Mesendoderm (in vitro differentiated cells): Measurements from ENCODE around the gene NTNG1.

Experiments used
- DNase-seq: peaks from one replicate; pipeline ENCODE4 v3.0.0; 2013
- H2AK5ac ChIP-seq: 2 replicates; pipeline ENCODE4 v1.6.1; 2013; ENCODE audit warnings: low read length, inconsistent platforms
- H2BK120ac ChIP-seq: 2 replicates; pipeline ENCODE4 v1.6.1; 2013; ENCODE audit warnings: low read depth, mild to moderate bottlenecking, low read length, moderate library complexity, mixed read lengths
- H2BK15ac ChIP-seq: replicated peaks from 2 replicates; pipeline ENCODE4 v1.6.1; 2013; ENCODE audit warnings: low read depth, mild to moderate bottlenecking, moderate library complexity
- H2BK5ac ChIP-seq: 2 replicates; pipeline ENCODE4 v1.6.1; 2013; ENCODE audit warnings: low read length, inconsistent platforms
- H3K18ac ChIP-seq: 2 replicates; pipeline ENCODE4 v1.6.1; 2013; ENCODE audit warnings: mild to moderate bottlenecking, low read length, mixed read lengths
- H3K23ac ChIP-seq: one replicate; pipeline ENCODE4 v1.6.1; 2013; ENCODE audit warnings: low read length
- H3K27ac ChIP-seq: 2 replicates; pipeline ENCODE4 v1.5.1; 2013; ENCODE audit warnings: low read depth, mild to moderate bottlenecking, inconsistent platforms, low read length, moderate library complexity
- H3K27me3 ChIP-seq: 2 replicates; pipeline ENCODE4 v1.6.1; 2013; ENCODE audit warnings: low read length, control low read depth, mild to moderate bottlenecking, inconsistent platforms; ENCODE audit not compliant: insufficient read depth, poor library complexity
- H3K36me3 ChIP-seq: 2 replicates; pipeline ENCODE4 v1.6.1; 2013; ENCODE audit warnings: low read length, inconsistent platforms; ENCODE audit not compliant: control insufficient read depth, insufficient read depth
- H3K4ac ChIP-seq: one replicate; pipeline ENCODE4 v1.6.1; 2013; ENCODE audit warnings: low read depth, mild to moderate bottlenecking, low read length, moderate library complexity
- H3K4me1 ChIP-seq: 2 replicates; pipeline ENCODE4 v1.6.1; 2013; ENCODE audit warnings: low read depth, low read length, inconsistent platforms; ENCODE audit not compliant: control insufficient read depth
- H3K4me2 ChIP-seq: 2 replicates; pipeline ENCODE4 v1.6.1; 2013; ENCODE audit warnings: low read length
- H3K4me3 ChIP-seq: 2 replicates; pipeline ENCODE4 v1.5.1; 2013; ENCODE audit warnings: mild to moderate bottlenecking, low read length
- H3K56ac ChIP-seq: one replicate; pipeline ENCODE4 v1.6.1; 2013; ENCODE audit warnings: low read length
- H3K79me1 ChIP-seq: 2 replicates; pipeline ENCODE4 v1.6.1; 2013; ENCODE audit warnings: low read length, inconsistent platforms
- H3K79me2 ChIP-seq: 2 replicates; pipeline ENCODE4 v1.6.1; 2013; ENCODE audit warnings: mild to moderate bottlenecking, low read length; ENCODE audit not compliant: control insufficient read depth, insufficient read depth
- H3K9ac ChIP-seq: 2 replicates; pipeline ENCODE4 v1.6.1; 2013; ENCODE audit warnings: low read length, inconsistent platforms
- H4K5ac ChIP-seq: one replicate; pipeline ENCODE4 v1.6.1; 2013; ENCODE audit warnings: low read length
- H4K8ac ChIP-seq: one replicate; pipeline ENCODE4 v1.6.1; 2013; ENCODE audit warnings: low read depth, mild to moderate bottlenecking, control low read depth, low read length, moderate library complexity
- WGBS: extraction: QIAGEN DNeasy Blood & Tissue Kit; methylation state at CpG from one replicate; pipeline ENCODE4 v1.1.7; 2013; ENCODE audit warnings: low lambda C conversion rate, missing lambda C conversion rate; ENCODE audit not compliant: insufficient coverage; ENCODE audit errors: extremely low coverage; 5-methylcytosine and 5-hydroxymethylcytosine counted together

NTNG1 gene

GRCh38 chr1:107246775-107247345, 106.0 kb downstream of the NTNG1 start:
- Histone ChIP-seq H3K27me3 (no peaks in the 10 kb centered on the region), H3K56ac (no peak overlapping the region), H3K4me3 (no peak overlapping the region), H3K4ac (no peak overlapping the region), H3K36me3 (no peaks in the 10 kb centered on the region), H4K5ac (no peak overlapping the region), H2BK15ac (no peak overlapping the region), H3K23ac (no peak overlapping the region), H3K27ac (no peak overlapping the region), H3K79me1 (no peaks in the 10 kb centered on the region), H3K4me1 (no peaks in the 10 kb centered on the region), H2BK5ac (no peak overlapping the region), H3K18ac (no peak overlapping the region), H3K9ac (no peak overlapping the region), H3K4me2 (no peak overlapping the region), H2AK5ac (no peak overlapping the region), H4K8ac (no peak overlapping the region), H2BK120ac (no peak overlapping the region), H3K79me2 (no peaks in the 10 kb centered on the region)
- DNase-seq = peak; percentile 42
- no CpG with 5 or more reads among the region's 8 CpGs for WGBS

GRCh38 chr1:107247679-107248078, 106.8 kb downstream of the NTNG1 start:
- no CpG with 5 or more reads among the region's 1 CpG for WGBS
- H2AK5ac ChIP-seq = no peak overlapping the region
- H4K8ac ChIP-seq = no peak overlapping the region
- H2BK120ac ChIP-seq = no peak overlapping the region
- no peaks in the 10 kb centered on the region for H3K79me2 ChIP-seq
- H2BK5ac ChIP-seq = no peak overlapping the region
- H3K4ac ChIP-seq = no peak overlapping the region
- no peak overlapping the region for H3K4me3 ChIP-seq
- H3K27ac ChIP-seq = no peak overlapping the region
- no peak overlapping the region for H3K23ac ChIP-seq
- H3K9ac ChIP-seq = no peak overlapping the region
- H3K18ac ChIP-seq = no peak overlapping the region
- no peak overlapping the region for H4K5ac ChIP-seq
- no peaks in the 10 kb centered on the region for H3K4me1 ChIP-seq
- H3K4me2 ChIP-seq = no peak overlapping the region
- no peaks in the 10 kb centered on the region for H3K36me3 ChIP-seq
- no peaks in the 10 kb centered on the region for H3K27me3 ChIP-seq
- no peak overlapping the region for H3K56ac ChIP-seq
- H2BK15ac ChIP-seq = no peak overlapping the region
- DNase-seq = no peak
- H3K79me1 ChIP-seq = no peaks in the 10 kb centered on the region

GRCh38 chr1:107250169-107250568, 109.3 kb downstream of the NTNG1 start:
- Histone ChIP-seq H3K27me3 (no peaks in the 10 kb centered on the region), H3K9ac (no peak overlapping the region), H4K5ac (no peak overlapping the region), H3K18ac (no peak overlapping the region), H2BK5ac (no peak overlapping the region), H4K8ac (no peak overlapping the region), H3K79me2 (no peaks in the 10 kb centered on the region), H2BK15ac (no peak overlapping the region), H3K4me1 (peaks cover 2% of the 10 kb centered on the region), H3K56ac (no peak overlapping the region), H3K4me2 (no peak overlapping the region), H3K23ac (no peak overlapping the region), H2AK5ac (no peak overlapping the region), H3K4ac (no peak overlapping the region), H2BK120ac (no peak overlapping the region), H3K36me3 (no peaks in the 10 kb centered on the region), H3K27ac (no peak overlapping the region), H3K79me1 (no peaks in the 10 kb centered on the region), H3K4me3 (no peak overlapping the region)
- peak; percentile 43 for DNase-seq
- no CpG with 5 or more reads among the region's 1 CpG for WGBS

GRCh38 chr1:107251083-107251482, 110.2 kb downstream of the NTNG1 start:
- H2AK5ac ChIP-seq = no peak overlapping the region
- H3K9ac ChIP-seq = no peak overlapping the region
- H3K36me3 ChIP-seq = no peaks in the 10 kb centered on the region
- H3K79me2 ChIP-seq = no peaks in the 10 kb centered on the region
- no peak overlapping the region for H4K8ac ChIP-seq
- no peak overlapping the region for H2BK5ac ChIP-seq
- no CpG with 5 or more reads among the region's 2 CpGs for WGBS
- H3K18ac ChIP-seq = no peak overlapping the region
- H4K5ac ChIP-seq = no peak overlapping the region
- no peak overlapping the region for H2BK120ac ChIP-seq
- H3K79me1 ChIP-seq = no peaks in the 10 kb centered on the region
- no peak overlapping the region for H3K56ac ChIP-seq
- no peaks in the 10 kb centered on the region for H3K27me3 ChIP-seq
- H3K23ac ChIP-seq = no peak overlapping the region
- no peak overlapping the region for H3K4ac ChIP-seq
- no peak for DNase-seq
- no peak overlapping the region for H3K4me3 ChIP-seq
- H3K27ac ChIP-seq = no peak overlapping the region
- H3K4me2 ChIP-seq = no peak overlapping the region
- peaks cover 2% of the 10 kb centered on the region for H3K4me1 ChIP-seq
- H2BK15ac ChIP-seq = no peak overlapping the region

- Histone ChIP-seq H4K8ac (no peak overlapping the region), H3K27ac (no peak overlapping the region), H2BK120ac (no peak overlapping the region), H3K79me1 (no peaks in the 10 kb centered on the region), H3K4me2 (no peak overlapping the region), H3K4me1 (peaks cover 2% of the 10 kb centered on the region), H2AK5ac (no peak overlapping the region), H3K4me3 (no peak overlapping the region), H3K18ac (no peak overlapping the region), H3K27me3 (no peaks in the 10 kb centered on the region), H3K23ac (no peak overlapping the region), H3K4ac (no peak overlapping the region), H4K5ac (no peak overlapping the region), H3K9ac (no peak overlapping the region), H2BK5ac (no peak overlapping the region), H3K79me2 (no peaks in the 10 kb centered on the region), H3K56ac (no peak overlapping the region), H2BK15ac (no peak overlapping the region), H3K36me3 (no peaks in the 10 kb centered on the region)
- no CpG with 5 or more reads among the region's 2 CpGs for WGBS
- DNase-seq = no peak
Observed at GRCh38 chr1:107251839-107252238, 111.0 kb downstream of the NTNG1 start.

GRCh38 chr1:107252271-107252670, 111.4 kb downstream of the NTNG1 start:
- no peak overlapping the region for H3K23ac ChIP-seq
- no peak overlapping the region for H3K4me2 ChIP-seq
- H2BK15ac ChIP-seq = no peak overlapping the region
- no peak overlapping the region for H3K4me3 ChIP-seq
- H4K8ac ChIP-seq = no peak overlapping the region
- no peak overlapping the region for H3K18ac ChIP-seq
- H3K27me3 ChIP-seq = no peaks in the 10 kb centered on the region
- H3K27ac ChIP-seq = no peak overlapping the region
- no peak for DNase-seq
- H3K79me2 ChIP-seq = no peaks in the 10 kb centered on the region
- no peak overlapping the region for H2BK120ac ChIP-seq
- no peak overlapping the region for H3K56ac ChIP-seq
- H2AK5ac ChIP-seq = no peak overlapping the region
- H4K5ac ChIP-seq = no peak overlapping the region
- H3K4me1 ChIP-seq = peaks cover 2% of the 10 kb centered on the region
- H2BK5ac ChIP-seq = no peak overlapping the region
- no CpG with 5 or more reads among the region's 2 CpGs for WGBS
- no peaks in the 10 kb centered on the region for H3K79me1 ChIP-seq
- H3K36me3 ChIP-seq = no peaks in the 10 kb centered on the region
- no peak overlapping the region for H3K4ac ChIP-seq
- no peak overlapping the region for H3K9ac ChIP-seq
